GM19397 (cell line): Measurements from ENCODE around the gene GGT5.
"Not testable (repeated sequence)": the region's sequence is repeated elsewhere in the genome, so short reads cannot be mapped to it uniquely, and the experiment has no call there.

ENCODE experiments used
- ATAC-seq: cut with Tn5 transposase; IDR thresholded peaks from one replicate; pipeline ENCODE4 v1.9.1; 2021; ENCODE audit warnings: mild to moderate bottlenecking, moderate library complexity; ENCODE audit not compliant: unreplicated experiment

GGT5 gene

GRCh38 chr22:24206460-24207263 is 38.2 kb downstream of the GGT5 start:
- ATAC-seq, result not testable (repeated sequence)

DNA sequence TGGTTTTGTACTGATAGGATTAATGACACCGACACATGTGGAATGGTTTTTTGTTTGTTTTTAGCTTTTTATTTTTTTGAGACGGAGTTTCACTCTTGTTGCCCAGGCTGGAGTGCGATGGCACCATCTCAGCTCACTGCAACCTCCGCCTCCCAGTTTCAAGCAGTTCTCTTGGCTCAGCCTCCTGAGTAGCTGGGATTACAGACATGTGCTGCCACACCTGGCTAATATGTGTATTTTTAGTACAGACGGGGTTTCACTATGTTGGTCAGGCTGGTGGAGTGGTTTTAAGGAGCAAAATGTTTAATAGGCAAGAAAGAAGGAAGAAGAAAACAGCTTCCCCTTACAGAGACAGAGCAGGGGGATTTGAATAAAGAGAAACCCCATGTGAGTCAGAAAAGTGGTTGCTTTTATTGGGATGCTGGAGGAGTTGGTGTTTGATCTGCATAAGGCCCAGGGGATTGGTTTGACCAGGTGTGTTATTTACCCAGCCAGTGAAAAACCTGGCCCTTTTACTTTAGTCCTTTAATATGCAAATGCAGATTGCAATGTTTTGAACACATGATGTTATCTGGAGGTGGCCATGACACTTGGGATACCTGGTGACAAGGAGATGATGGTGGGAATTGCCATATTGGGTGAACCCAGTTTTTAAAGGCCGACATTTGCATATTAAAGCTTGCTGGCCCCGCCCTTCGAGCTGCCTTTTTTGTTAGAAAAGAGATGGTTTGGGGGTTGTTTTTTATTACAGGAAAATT is 39.3 kb downstream of the GGT5 start:
- no peak for ATAC-seq

- ATAC-seq, result not testable (repeated sequence)
These were observed 41.0 kb downstream of the GGT5 start for GRCh38 chr22:24203856-24204255.

DNA sequence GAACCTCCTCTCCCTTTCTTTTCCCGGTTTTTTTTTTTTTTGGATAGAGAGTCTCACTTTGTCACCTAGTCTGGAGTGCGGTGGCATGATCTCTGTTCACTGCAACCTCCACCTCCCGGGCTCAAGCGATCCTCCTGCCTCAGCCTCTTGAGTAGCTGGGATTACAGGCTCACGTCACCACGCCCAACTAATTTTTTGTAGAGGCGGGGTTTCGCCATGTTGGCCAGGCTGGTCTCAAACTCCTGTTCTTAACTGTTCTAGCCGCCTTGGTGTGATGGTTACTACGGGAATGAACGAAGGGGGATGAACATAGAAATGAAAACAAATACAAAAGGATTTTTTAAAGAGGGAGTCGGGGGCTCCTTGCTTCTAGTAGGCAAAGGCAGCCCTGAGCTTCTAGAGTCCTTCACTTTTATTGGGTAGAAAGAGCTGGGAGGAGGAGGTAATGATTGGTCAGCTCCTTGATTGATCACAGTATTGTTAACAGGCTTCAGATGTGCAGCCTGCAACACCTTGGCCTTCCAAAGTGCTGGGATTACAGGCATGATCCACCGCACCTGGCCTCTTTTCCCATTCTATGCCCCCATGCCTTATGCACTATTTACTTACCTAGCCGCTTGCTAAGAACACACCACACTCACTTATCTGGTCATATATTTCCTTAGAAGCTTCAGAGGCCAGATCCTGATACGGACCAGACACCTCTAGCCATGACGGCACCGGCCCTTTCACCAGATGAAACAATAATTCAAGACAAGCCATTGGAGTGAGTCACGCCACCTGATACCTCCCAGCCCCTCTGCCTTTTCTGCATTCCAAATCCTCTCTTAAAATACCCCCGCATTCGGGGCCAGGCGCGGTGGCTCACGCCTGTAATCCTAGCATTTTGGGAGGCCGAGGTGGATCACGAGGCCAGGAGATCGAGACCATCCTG is 42.9 kb downstream of the GGT5 start:
- ATAC-seq, result no peak

GRCh38 chr22:24200619-24201212 is 44.2 kb downstream of the GGT5 start:
- ATAC-seq, result no peak

DNA sequence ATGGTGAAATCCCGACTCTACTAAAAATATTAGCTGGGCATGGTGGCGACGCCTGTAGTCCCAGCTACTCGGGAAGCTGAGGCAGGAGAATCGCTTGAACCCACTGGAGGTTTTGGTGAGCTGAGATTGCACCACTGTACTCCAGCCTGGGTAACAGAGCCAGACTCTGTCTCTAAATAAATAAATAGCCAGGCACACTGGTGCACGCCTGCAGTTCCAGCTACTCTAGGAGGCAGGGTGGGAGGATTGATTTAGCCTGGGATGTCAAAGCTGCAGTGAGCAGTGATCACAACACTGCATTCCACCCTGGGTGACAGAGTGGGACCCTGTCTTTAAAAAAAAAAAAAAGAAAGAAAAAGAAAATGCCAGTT is 46.2 kb downstream of the GGT5 start:
- no peak for ATAC-seq

DNA sequence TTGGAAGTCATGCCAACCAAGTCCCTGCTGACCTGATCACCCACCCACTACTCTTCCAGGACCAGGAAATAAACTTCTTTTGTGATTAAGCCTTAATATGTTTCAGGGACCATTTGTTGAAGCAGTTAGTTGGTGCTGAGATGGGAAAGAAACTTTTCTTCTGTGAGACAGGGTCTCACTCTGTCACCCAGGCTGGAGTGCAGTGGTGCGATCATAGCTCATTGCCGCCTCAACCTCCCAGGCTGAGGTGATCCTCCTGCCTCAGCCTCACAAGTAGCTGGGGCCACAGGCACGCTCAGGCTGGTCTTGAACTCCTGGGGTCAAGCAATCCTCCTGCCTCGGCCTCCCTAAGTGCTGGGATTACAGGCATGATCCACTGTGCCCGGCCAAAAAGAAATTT is 53.0 kb downstream of the GGT5 start:
- ATAC-seq, result no peak

DNA sequence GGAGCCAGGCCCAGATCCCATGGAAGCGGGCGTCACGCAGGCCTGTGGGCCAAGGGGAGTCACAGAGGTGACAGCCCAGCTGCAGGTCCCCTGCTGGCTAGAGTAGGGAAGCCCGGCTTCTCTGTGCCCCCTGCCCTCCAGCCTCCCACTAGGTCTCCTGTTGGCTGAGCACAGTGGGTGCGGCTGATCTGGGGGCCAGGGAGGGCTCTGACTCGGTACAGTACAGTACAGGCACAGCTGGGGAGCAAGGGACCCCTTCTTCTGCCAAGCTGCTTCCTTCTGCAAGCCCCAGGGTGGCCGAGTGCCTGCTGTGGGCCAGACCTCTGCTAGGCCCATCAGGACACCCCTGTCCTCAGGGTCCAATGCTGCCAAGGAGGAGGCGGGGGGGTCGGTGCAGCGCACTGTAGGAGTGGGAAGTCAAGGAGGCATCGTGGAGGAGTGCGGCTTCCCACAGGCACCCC is 53.5 kb downstream of the GGT5 start:
- no peak for ATAC-seq

DNA sequence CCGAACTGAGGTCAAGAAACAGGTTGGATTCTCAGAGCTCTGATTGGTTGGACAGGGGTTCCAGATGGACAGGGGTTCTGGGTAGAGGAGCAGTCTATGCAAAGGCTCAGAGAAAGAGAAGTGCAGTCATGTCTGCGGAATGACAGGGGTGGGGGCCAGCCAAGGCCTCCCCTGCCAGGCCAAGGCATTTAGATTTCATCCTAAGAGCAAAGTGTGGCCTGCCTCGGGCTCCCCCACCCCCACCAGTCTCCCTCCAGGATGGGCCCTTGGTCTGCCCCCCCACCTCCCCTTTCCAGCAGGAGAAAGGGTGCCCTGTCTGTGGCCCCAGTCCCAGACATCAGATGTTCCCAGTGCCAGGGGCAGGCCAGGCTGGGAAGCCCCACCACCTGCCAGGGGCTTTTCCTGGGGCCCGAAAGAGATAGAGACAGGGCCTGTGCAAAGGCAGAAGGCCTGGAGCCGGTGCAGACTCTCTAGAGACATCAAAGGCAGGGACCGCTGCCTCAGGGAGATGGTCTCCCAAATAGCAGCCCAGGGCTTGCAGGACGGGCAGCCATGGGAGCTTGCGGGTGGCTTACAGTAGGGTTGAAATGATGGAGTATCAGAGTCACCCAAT is 54.2 kb downstream of the GGT5 start:
- no peak for ATAC-seq

- no peak for ATAC-seq
These were observed 54.7 kb downstream of the GGT5 start for GRCh38 chr22:24190159-24190540.

DNA sequence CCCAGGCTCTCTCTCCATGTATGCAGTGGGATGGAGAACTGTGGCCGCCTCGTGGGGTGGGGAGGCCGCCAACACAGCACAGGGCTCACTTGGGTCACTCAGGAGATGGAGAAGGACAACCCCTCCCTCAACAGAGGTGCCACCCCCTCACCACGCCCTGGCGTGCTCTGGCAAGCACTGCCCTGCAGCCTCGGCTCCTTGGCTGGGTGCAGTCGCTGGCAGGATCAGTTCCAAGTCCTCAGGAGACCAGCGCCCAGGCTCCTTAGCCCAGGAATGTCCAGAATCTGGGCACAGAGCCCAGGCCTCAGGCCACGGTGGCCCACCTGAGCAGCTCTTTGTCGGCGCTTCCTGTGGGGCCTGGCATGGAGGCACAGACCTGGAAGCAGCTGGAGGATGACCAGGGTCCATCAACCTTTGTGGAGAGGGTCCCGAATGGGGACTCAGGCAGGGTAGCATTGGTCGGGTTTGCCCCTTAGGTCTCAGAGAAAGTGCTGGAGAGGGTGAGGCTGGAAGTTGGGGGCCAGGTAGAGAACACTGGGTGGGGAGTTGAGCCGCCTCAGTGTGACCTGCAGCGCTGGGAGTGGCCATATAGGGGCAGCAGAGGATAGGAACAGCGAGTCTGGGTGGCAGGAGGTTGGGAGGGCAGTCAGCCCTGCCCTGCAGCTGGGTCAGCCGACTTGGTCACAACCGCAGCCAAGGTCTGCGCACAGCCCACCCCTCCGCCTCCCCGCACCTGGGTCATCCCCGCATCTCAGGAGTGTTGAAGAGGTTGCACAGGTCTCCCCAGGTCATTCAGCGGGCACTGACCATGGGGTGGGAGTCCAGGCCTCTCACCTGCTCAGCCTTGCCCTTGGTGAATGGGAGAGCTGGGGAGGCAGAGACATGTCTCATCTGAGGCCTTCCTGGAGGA is 55.4 kb downstream of the GGT5 start:
- no peak for ATAC-seq

DNA sequence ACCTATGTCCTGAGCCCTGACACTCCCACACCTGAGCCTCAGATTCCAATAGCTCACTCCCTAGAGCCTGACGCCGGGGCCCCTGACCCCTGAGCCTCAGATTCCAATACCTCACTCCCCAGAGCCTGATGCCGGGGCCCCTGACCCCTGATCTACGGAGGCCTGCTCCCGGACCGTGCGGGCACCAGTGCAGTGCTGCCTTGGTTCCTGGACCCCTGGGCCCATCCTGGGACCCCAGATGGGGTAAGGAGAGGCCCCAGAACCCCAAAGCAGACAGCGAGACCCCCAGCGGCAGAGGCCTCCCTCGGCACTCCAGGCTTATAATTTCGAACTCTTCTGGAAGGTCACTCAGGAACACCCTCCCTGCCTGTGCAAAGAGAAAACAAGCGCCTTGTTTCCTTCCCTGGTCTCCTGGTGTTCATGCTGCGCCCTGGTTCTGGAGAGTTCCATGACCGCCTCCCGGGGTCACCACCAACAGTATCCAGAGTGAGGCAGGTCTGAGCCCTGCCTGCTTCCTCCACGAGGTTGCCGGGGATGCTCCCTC is 56.1 kb downstream of the GGT5 start:
- no peak for ATAC-seq

DNA sequence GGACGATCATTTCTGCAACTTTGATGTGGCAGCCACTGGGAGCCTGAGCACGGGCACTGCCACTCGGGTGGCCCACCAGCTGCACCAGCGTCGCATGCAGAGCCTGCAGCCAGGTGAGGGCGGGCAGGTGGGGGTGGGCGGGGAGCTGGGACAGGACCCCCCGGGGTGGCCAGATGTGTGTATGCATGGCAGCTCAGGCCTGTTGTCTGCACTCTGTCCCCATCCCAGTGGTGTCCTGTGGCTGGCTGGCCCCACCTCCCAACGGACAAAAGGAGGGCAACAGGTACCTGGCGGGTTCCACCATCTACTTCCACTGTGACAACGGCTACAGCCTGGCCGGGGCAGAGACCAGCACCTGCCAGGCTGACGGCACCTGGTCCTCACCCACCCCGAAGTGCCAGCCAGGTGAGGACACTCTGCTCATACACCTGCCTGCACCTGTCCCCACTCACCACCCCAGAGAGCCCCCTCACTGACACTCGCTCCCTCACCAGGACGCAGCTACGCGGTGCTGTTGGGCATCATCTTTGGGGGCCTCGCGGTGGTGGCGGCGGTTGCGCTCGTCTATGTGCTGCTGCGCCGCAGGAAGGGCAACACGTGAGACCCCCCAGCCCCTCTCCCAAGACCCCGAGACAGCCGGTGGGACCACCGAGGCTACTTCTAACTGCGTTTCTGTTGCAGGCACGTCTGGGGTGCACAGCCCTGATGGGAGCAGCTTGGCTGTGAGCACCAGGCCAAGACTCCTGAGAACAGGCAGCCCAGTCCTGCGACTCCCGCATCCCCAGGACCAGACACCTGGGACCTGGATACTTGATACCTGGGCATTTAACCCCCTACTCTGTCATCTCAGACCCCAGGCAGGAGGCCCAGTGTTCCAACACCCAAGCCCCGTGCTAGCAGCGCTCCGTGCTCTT is 56.9 kb downstream of the GGT5 start:
- ATAC-seq, result no peak

DNA sequence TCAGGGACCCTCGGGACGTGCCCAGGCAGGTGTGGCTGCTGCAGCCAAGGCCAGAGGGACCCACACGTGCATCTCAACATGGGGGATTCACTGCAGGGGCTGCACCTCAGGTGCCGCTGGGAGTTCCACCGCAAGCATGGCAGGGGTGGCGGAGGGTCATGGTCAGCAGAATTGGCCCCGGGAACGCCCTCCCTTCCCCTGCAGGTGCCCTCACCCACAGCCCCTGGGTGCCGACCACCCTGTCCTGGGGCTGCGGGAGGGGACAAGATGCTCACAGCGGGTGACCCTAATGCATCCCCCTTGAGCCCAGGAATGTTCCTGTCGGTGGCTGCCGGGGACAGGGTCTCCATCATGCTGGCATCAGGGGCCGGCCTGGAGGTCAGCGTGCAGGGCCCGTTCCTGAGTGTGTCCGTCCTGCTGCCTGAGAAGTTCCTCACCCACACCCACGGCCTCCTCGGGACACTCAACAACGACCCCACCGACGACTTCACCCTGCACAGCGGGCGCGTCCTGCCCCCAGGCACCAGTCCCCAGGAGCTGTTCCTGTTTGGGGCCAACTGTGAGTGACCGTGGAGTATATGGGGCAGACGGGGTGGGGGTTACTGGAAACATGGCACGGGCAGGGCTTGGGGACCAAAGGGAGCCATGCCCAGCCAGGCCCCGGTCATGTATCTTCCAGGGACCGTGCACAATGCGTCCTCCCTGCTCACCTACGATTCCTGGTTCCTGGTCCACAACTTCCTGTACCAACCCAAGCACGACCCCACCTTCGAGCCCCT is 57.8 kb downstream of the GGT5 start:
- no peak for ATAC-seq

GRCh38 chr22:24186352-24186740 is 58.5 kb downstream of the GGT5 start:
- no peak for ATAC-seq

DNA sequence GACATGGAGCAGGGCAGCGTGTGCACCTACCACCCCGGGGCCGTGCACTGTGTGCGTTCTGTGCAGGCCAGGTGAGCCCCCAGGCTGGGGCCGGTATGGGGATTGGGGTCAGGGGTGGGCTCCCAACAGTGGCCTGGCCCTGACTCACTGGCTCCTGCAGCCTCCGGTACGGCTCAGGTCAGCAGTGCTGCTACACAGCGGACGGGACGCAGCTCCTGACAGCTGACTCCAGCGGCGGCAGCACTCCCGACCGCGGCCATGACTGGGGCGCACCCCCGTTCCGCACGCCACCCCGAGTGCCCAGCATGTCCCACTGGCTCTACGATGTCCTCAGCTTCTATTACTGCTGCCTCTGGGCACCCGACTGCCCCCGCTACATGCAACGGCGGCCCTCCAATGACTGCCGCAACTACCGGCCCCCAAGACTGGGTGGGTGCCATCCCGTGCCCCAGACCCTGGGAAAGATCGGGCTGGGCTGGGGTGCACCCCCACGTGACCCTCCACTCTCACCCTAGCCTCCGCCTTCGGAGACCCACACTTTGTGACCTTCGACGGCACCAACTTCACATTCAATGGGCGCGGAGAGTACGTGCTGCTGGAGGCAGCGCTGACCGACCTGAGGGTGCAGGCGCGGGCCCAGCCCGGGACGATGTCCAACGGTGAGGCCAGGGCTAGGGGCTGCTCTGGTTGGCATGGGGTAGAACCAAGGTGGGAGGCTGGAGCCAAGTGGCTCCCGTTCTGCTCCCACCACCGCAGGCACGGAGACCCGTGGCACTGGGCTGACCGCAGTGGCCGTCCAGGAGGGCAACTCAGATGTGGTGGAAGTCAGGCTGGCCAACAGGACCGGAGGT is 59.2 kb downstream of the GGT5 start:
- no peak for ATAC-seq
